H9 (cell line): Measurements from ENCODE around the gene CLPSL1. TPM values are rescaled to one million over a fixed set of nuclear protein-coding genes. Genes with fewer than 3 reads are reported as not detected.

Experiments used
- DNase-seq: peaks from one replicate; pipeline ENCODE4 v3.0.0-alpha.2; 2017
- H2AFZ ChIP-seq: one replicate; pipeline ENCODE4 v1.6.1; 2013; ENCODE audit warnings: mild to moderate bottlenecking, low read length, control low read depth, moderate library complexity
- H2AK5ac ChIP-seq: 2 replicates; pipeline ENCODE4 v1.6.1; 2013; ENCODE audit warnings: low read length, control low read depth, mixed read lengths; ENCODE audit not compliant: insufficient read length
- H2BK120ac ChIP-seq: one replicate; pipeline ENCODE4 v1.6.1; 2013; ENCODE audit warnings: low read depth, mild to moderate bottlenecking, low read length, control low read depth, inconsistent platforms; ENCODE audit not compliant: poor library complexity, severe bottlenecking
- H2BK12ac ChIP-seq: 2 replicates; pipeline ENCODE4 v1.6.1; 2013; ENCODE audit warnings: low read length, control low read depth, mixed read lengths, low read depth; ENCODE audit not compliant: insufficient read length
- H2BK15ac ChIP-seq: 2 replicates; pipeline ENCODE4 v1.6.1; 2013; ENCODE audit warnings: low read depth, low read length, control low read depth
- H2BK20ac ChIP-seq: one replicate; pipeline ENCODE4 v1.6.1; 2013; ENCODE audit warnings: low read depth, mild to moderate bottlenecking, low read length, control low read depth, inconsistent platforms; ENCODE audit not compliant: poor library complexity, severe bottlenecking
- H2BK5ac ChIP-seq: 2 replicates; pipeline ENCODE4 v1.6.1; 2013; ENCODE audit warnings: low read length, control low read depth, mixed read lengths; ENCODE audit not compliant: insufficient read length
- H3K14ac ChIP-seq: 2 replicates; pipeline ENCODE4 v1.6.1; 2013; ENCODE audit warnings: low read length, control low read depth; ENCODE audit not compliant: insufficient read depth
- H3K18ac ChIP-seq: 2 replicates; pipeline ENCODE4 v1.6.1; 2013; ENCODE audit warnings: low read depth, mild to moderate bottlenecking, mixed read lengths, low read length, control low read depth; ENCODE audit not compliant: insufficient read length
- H3K23ac ChIP-seq: 2 replicates; pipeline ENCODE4 v1.6.1; 2013; ENCODE audit warnings: low read length, control low read depth, mixed read lengths, low read depth; ENCODE audit not compliant: insufficient read length
- H3K23me2 ChIP-seq: 2 replicates; pipeline ENCODE4 v1.6.1; 2013; ENCODE audit warnings: low read depth, mild to moderate bottlenecking, mixed read lengths, low read length, control low read depth; ENCODE audit not compliant: insufficient read length, poor library complexity, severe bottlenecking
- H3K27ac ChIP-seq: 2 replicates; pipeline ENCODE4 v1.5.1; 2013; ENCODE audit warnings: low read length, control low read depth, mixed read lengths, low read depth; ENCODE audit not compliant: insufficient read length
- H3K27me3 ChIP-seq: 2 replicates; pipeline ENCODE4 v1.6.1; 2013; ENCODE audit warnings: low read length, control low read depth, inconsistent platforms; ENCODE audit not compliant: insufficient read depth
- H3K4ac ChIP-seq: 2 replicates; pipeline ENCODE4 v1.6.1; 2013; ENCODE audit warnings: low read depth, mild to moderate bottlenecking, control low read depth, inconsistent platforms, low read length, moderate library complexity
- H3K4me1 ChIP-seq: 2 replicates; pipeline ENCODE4 v1.6.1; 2013; ENCODE audit warnings: low read length, control low read depth, inconsistent platforms; ENCODE audit not compliant: insufficient read depth
- H3K4me2 ChIP-seq: 2 replicates; pipeline ENCODE4 v1.6.1; 2013; ENCODE audit warnings: low read length, control low read depth, mixed read lengths; ENCODE audit not compliant: insufficient read length, insufficient read depth
- H3K56ac ChIP-seq: 2 replicates; pipeline ENCODE4 v1.6.1; 2013; ENCODE audit warnings: low read depth, mild to moderate bottlenecking, mixed read lengths, low read length, control low read depth; ENCODE audit not compliant: insufficient read length
- H3K79me1 ChIP-seq: 2 replicates; pipeline ENCODE4 v1.6.1; 2013; ENCODE audit warnings: low read depth, mild to moderate bottlenecking, moderate library complexity, low read length, control low read depth, inconsistent platforms; ENCODE audit not compliant: insufficient read depth, poor library complexity, severe bottlenecking
- H3K79me2 ChIP-seq: 2 replicates; pipeline ENCODE4 v1.6.1; 2013; ENCODE audit warnings: low read length, control low read depth, inconsistent platforms; ENCODE audit not compliant: insufficient read depth
- H3K9ac ChIP-seq: 2 replicates; pipeline ENCODE4 v1.6.1; 2013; ENCODE audit warnings: low read length, control low read depth, mixed read lengths; ENCODE audit not compliant: insufficient read length; ENCODE audit errors: extremely low read depth
- H3K9me3 ChIP-seq: one replicate; pipeline ENCODE4 v1.6.1; 2013; ENCODE audit warnings: low read depth, low read length, inconsistent platforms; ENCODE audit not compliant: control insufficient read depth
- H3T11ph ChIP-seq: one replicate; pipeline ENCODE4 v1.6.1; 2013; ENCODE audit warnings: mild to moderate bottlenecking, low read length, control low read depth, inconsistent platforms
- H4K20me1 ChIP-seq: one replicate; pipeline ENCODE4 v1.6.1; 2013; ENCODE audit not compliant: control insufficient read depth, insufficient read length, insufficient read depth
- H4K5ac ChIP-seq: 2 replicates; pipeline ENCODE4 v1.6.1; 2013; ENCODE audit warnings: low read depth, mild to moderate bottlenecking, mixed read lengths, low read length, control low read depth; ENCODE audit not compliant: insufficient read length
- H4K8ac ChIP-seq: replicated peaks from 2 replicates; pipeline ENCODE4 v1.6.1; 2013; ENCODE audit warnings: low read length, control low read depth, mixed read lengths, low read depth; ENCODE audit not compliant: insufficient read length
- H4K91ac ChIP-seq: 2 replicates; pipeline ENCODE4 v1.6.1; 2013; ENCODE audit warnings: low read depth, mild to moderate bottlenecking, moderate library complexity, mixed read lengths, low read length, control low read depth; ENCODE audit not compliant: insufficient read length
- H3K27ac Mint-ChIP-seq, 3 experiments: 2 replicates in 2 of 3; 3 replicates in 1 of 3; pipeline ENCODE4 v1.8.0; 2020 to 2021; ENCODE audit warnings: mixed read lengths in 3 of 3, mild to moderate bottlenecking in 1 of 3, moderate library complexity in 1 of 3
- H3K27me3 Mint-ChIP-seq: 2 replicates; pipeline ENCODE4 v1.8.0; 2021; ENCODE audit warnings: low read depth, mild to moderate bottlenecking, moderate library complexity, mixed read lengths
- H3K36me3 Mint-ChIP-seq, 3 experiments: 2 replicates in 2 of 3; 3 replicates in 1 of 3; pipeline ENCODE4 v1.8.0; 2020 to 2021; ENCODE audit warnings: low read depth in 3 of 3, mixed read lengths in 3 of 3; ENCODE audit not compliant: insufficient read depth in 1 of 3
- H3K4me1 Mint-ChIP-seq, 2 experiments: 2 replicates each; pipeline ENCODE4 v1.8.0; 2020; ENCODE audit warnings: mixed read lengths in 2 of 2
- H3K4me3 Mint-ChIP-seq, 2 experiments: 2 replicates in 1 of 2; 3 replicates in 1 of 2; pipeline ENCODE4 v1.8.0; 2020 to 2021; ENCODE audit warnings: mild to moderate bottlenecking in 2 of 2, mixed read lengths in 2 of 2, moderate library complexity in 1 of 2
- H3K9me3 Mint-ChIP-seq, 2 experiments: 2 replicates in 1 of 2; 3 replicates in 1 of 2; pipeline ENCODE4 v1.8.0; 2020; ENCODE audit warnings: mild to moderate bottlenecking in 2 of 2, mixed read lengths in 2 of 2, moderate library complexity in 1 of 2
- CTCF ChIP-seq: fragments of 200-600 bp; sonication (generic); conservative IDR thresholded peaks from 3 replicates; pipeline ENCODE4 v1.8.0; 2021; ENCODE audit warnings: antibody characterized with exemption, mild to moderate bottlenecking
- WGBS: extraction: QIAGEN DNeasy Blood & Tissue Kit; methylation state at CpG from one replicate; pipeline ENCODE4 v1.1.7; 2013; ENCODE audit warnings: missing lambda C conversion rate, low lambda C conversion rate, mixed read lengths; ENCODE audit not compliant: insufficient read length; ENCODE audit errors: extremely low coverage; 5-methylcytosine and 5-hydroxymethylcytosine counted together
- total RNA-seq: library from RNA; stranded (reverse); gene quantifications from 2 replicates; pipeline ENCODE4 v1.2.1, GENCODE V29; 2021

CLPSL1 gene
- total RNA-seq, 1 experiment from 2014 or later, result not detected

DNA sequence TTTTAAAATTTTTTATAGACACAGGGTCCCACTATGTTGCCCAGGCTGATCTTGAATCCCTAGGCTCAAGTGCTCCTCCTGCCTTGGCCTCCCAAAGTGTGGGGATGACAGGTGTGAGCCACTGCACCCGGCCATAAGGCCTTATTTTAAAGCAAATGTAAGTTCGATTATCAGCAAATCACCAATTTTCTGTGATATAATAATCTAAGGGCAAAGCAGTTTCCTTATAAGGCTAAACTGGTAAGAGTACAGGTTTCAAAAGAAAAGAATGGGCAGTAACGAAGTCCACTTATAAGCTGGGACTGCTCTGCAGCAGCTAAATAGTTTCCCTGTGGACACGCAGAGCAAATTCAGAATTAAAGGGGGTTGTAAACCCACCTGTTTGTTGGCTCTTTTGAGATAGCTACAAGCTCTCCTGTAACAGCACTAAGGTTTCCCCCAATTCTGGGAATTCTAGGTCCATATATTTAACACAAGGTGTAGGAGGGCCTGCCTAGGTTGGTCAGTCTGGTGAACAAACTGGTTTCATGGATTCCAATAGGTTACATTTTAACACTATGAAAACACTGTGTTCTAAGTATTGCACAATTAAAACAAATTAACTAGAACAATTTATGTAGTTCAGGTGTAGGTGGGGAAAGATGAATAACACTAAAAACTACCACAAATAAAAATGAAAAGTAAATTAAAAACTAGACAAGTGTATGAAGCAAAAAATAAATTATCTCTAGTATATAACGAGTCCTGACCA is 50.6 kb downstream of the CLPSL1 start:
- H3K9ac ChIP-seq, result no peak overlapping the region
- no peak for DNase-seq
- no peak overlapping the region for H2BK120ac ChIP-seq
- no peaks in the 10 kb centered on the region for H3K27me3 ChIP-seq
- no peaks in the 10 kb centered on the region for H3K23me2 ChIP-seq
- H4K5ac ChIP-seq, result no peak overlapping the region
- no peak overlapping the region for H2BK12ac ChIP-seq
- H3K14ac ChIP-seq, result no peak overlapping the region
- H3T11ph ChIP-seq, result no peak overlapping the region
- H3K56ac ChIP-seq, result no peak overlapping the region
- no peaks in the 10 kb centered on the region for H4K20me1 ChIP-seq
- no CpG with 5 or more reads among the region's 5 CpGs for WGBS
- no peaks in the 10 kb centered on the region; a peak in 2 of 5 replicates for H3K9me3 Mint-ChIP-seq
- H3K27ac Mint-ChIP-seq, result peak overlapping the region in 1 of 3 experiments; percentile 78; a peak in 1 of 7 replicates
- no peak overlapping the region for H3K4me3 Mint-ChIP-seq
- H3K27ac ChIP-seq, result no peak overlapping the region
- H3K18ac ChIP-seq, result no peak overlapping the region
- peaks cover 2 to 31% (median 26%) of the 10 kb centered on the region in 3 experiments; a peak in 6 of 7 replicates for H3K36me3 Mint-ChIP-seq
- H2AFZ ChIP-seq, result no peak overlapping the region
- H3K9me3 ChIP-seq, result no peaks in the 10 kb centered on the region
- H2BK20ac ChIP-seq, result no peak overlapping the region
- H3K27me3 Mint-ChIP-seq, result no peaks in the 10 kb centered on the region
- no peaks in the 10 kb centered on the region for H3K4me1 ChIP-seq
- H4K8ac ChIP-seq, result no peak overlapping the region
- no peak overlapping the region for H4K91ac ChIP-seq
- H2AK5ac ChIP-seq, result no peak overlapping the region
- H3K79me2 ChIP-seq, result no peaks in the 10 kb centered on the region
- no peaks in the 10 kb centered on the region for H3K79me1 ChIP-seq
- no peak for TF ChIP-seq CTCF
- no peak overlapping the region for H2BK5ac ChIP-seq
- H3K4me1 Mint-ChIP-seq, result no peaks in the 10 kb centered on the region
- no peak overlapping the region for H2BK15ac ChIP-seq
- H3K23ac ChIP-seq, result no peak overlapping the region
- no peak overlapping the region for H3K4ac ChIP-seq
- H3K4me2 ChIP-seq, result no peak overlapping the region
